Body of pancreas (tissue), 4 donors: ENCODE results near the gene CRYBG2. TPM values are rescaled to one million over a fixed set of nuclear protein-coding genes. Genes with fewer than 3 reads are reported as not detected.

Experiments
- ATAC-seq: fragments of 150-250 bp; one replicate; pipeline ENCODE4 v1.9.1; 2016
- DNase-seq, 4 donors: peaks; one replicate each; pipeline ENCODE4 v3.0.0-alpha.2; 2019
- H3K27ac ChIP-seq, 4 donors: fragments of 200-600 bp; sonication (generic); 1 replicate in 3 of 4; 2 replicates in 1 of 4; pipeline versions ENCODE4 v1.5.1 to v1.6.1; 2016 to 2019; ENCODE audit warnings: mild to moderate bottlenecking in 1 of 4, mixed read lengths in 1 of 4, moderate library complexity in 1 of 4
- H3K27me3 ChIP-seq, 2 donors: fragments of 200-600 bp; sonication (generic); one replicate each; pipeline ENCODE4 v1.6.0; 2016; ENCODE audit warnings: mild to moderate bottlenecking in 1 of 2
- H3K36me3 ChIP-seq, 2 donors: fragments of 200-600 bp; sonication (generic); replicated peaks in 1 of 2; 2 replicates each; pipeline ENCODE4 v1.5.1; 2016; ENCODE audit warnings: low read depth in 2 of 2; ENCODE audit not compliant: insufficient read depth in 1 of 2
- H3K4me1 ChIP-seq: fragments of 200-600 bp; sonication (generic); one replicate; pipeline ENCODE4 v1.6.0; 2016
- H3K4me3 ChIP-seq, 2 donors: fragments of 200-600 bp; sonication (generic); 1 replicate in 1 of 2; 2 replicates in 1 of 2; pipeline ENCODE4 v1.5.1; 2016 to 2019
- H3K9me3 ChIP-seq, 3 donors: fragments of 200-600 bp; sonication (generic); 1 replicate in 2 of 3; 2 replicates in 1 of 3; pipeline ENCODE4 v1.5.1; 2016
- POLR2A ChIP-seq, 3 donors: fragments of 450-650 bp; IDR thresholded peaks; one replicate each; pipeline ENCODE4 v1.6.1; 2016; ENCODE audit warnings: antibody characterized with exemption in 3 of 3, mild to moderate bottlenecking in 2 of 3
- WGBS, 2 donors: methylation state at CpG; one replicate each; pipeline ENCODE4 v1.1.5; 2017; 5-methylcytosine and 5-hydroxymethylcytosine counted together
- intact Hi-C: fragments of 100-400 bp; cut with DNase I; formaldehyde crosslinking; loops from one replicate; pipeline ENCODE4 v1.15.1; 2023
- total RNA-seq, 2 donors: library from RNA; depleted of rRNA; stranded (reverse); fragments of >200 nt; gene quantifications; one replicate each; pipeline ENCODE4 v1.1.0, GENCODE V29; 2016
- TF ChIP-seq, protein P1 (sequence below), 7 experiments: fragments of 450-650 bp in 4 of 7; fragments of 200-600 bp in 3 of 7; sonication (generic) in 3 of 7; IDR thresholded peaks; one replicate each; pipeline ENCODE4 v1.5.1; 2016 to 2019; ENCODE audit warnings: antibody characterized with exemption in 7 of 7

Gene CRYBG2
- total RNA-seq, 2 donors from 2014 or later, result 3.6 TPM; not detected in 1

DNA sequence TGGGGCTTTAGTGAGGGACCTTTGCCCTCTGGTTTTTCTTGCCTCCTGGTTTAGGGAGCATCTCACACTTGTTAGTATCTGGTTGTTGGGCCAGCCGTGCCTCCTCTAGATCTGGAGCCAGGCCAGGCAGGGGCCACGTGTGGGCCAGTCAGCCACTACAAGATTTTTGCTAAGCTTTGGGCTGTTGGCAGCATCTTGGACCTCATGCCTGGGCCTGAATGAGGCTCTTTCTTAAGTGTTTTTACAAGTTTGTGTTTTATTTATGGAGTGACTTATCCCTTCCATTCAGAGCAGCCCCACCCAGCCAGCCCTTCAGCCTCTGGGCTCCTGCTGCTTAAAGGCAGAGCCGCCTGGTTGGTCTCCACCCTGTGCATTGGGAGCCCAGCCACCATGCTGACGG is 75.6 kb downstream of the CRYBG2 start:
- no peak for ATAC-seq
- Histone ChIP-seq H3K9me3 (no peaks in the 10 kb centered on the region), H3K36me3 (no peaks in the 10 kb centered on the region), H3K27me3 (no peaks in the 10 kb centered on the region), H3K27ac (peak overlapping the region in 3 of 4 donors; percentile 95 to 97 (median 95)), H3K4me3 (no peak overlapping the region), H3K4me1 (peaks cover 63% of the 10 kb centered on the region)
- intact Hi-C loops, result loop anchor here (10.0 kb wide), 1 partner anchor 126 kb away; no protein-coding TSS in a partner anchor
- no peak for DNase-seq
- no peak for TF ChIP-seq POLR2A (IDR thresholded peaks at IDR 0.05)
- TF ChIP-seq, protein P1, sequence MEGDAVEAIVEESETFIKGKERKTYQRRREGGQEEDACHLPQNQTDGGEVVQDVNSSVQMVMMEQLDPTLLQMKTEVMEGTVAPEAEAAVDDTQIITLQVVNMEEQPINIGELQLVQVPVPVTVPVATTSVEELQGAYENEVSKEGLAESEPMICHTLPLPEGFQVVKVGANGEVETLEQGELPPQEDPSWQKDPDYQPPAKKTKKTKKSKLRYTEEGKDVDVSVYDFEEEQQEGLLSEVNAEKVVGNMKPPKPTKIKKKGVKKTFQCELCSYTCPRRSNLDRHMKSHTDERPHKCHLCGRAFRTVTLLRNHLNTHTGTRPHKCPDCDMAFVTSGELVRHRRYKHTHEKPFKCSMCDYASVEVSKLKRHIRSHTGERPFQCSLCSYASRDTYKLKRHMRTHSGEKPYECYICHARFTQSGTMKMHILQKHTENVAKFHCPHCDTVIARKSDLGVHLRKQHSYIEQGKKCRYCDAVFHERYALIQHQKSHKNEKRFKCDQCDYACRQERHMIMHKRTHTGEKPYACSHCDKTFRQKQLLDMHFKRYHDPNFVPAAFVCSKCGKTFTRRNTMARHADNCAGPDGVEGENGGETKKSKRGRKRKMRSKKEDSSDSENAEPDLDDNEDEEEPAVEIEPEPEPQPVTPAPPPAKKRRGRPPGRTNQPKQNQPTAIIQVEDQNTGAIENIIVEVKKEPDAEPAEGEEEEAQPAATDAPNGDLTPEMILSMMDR (IDR thresholded peaks at IDR 0.05), result no peak
- WGBS, 2 donors, result 54 to 56% methylated on average over 4 of the region's 4 CpGs

GRCh38 chr1:26277719-26278118 is 76.2 kb downstream of the CRYBG2 start:
- TF ChIP-seq, protein P1 (IDR thresholded peaks at IDR 0.05), result no peak
- ATAC-seq (no peak), DNase-seq (no peak)
- intact Hi-C loops, result loop anchor here (10.0 kb wide), 1 partner anchor 127 kb away; no protein-coding TSS in a partner anchor
- Histone ChIP-seq H3K27me3 (no peaks in the 10 kb centered on the region), H3K4me1 (peaks cover 63% of the 10 kb centered on the region), H3K9me3 (no peaks in the 10 kb centered on the region), H3K4me3 (no peak overlapping the region), H3K27ac (peak overlapping the region; percentile 84 to 97 (median 95)), H3K36me3 (no peaks in the 10 kb centered on the region)
- 35 to 50% methylated on average over 1 of the region's 1 CpG for WGBS, 2 donors

- H3K27me3 ChIP-seq, result no peaks in the 10 kb centered on the region
- no peaks in the 10 kb centered on the region for H3K36me3 ChIP-seq
- TF ChIP-seq POLR2A (IDR thresholded peaks at IDR 0.05), result peak in 2 of 3 donors; percentile 37 to 48
- TF ChIP-seq, protein P1 (IDR thresholded peaks at IDR 0.05), result no peak
- peaks cover 63% of the 10 kb centered on the region for H3K4me1 ChIP-seq
- ATAC-seq, result peak; percentile 58
- WGBS, 2 donors, result 8 to 19% methylated on average over 3 of the region's 3 CpGs
- no peaks in the 10 kb centered on the region for H3K9me3 ChIP-seq
- peak overlapping the region; percentile 84 to 97 (median 95) for H3K27ac ChIP-seq
- no peak overlapping the region for H3K4me3 ChIP-seq
- intact Hi-C loops, result loop anchor here (10.0 kb wide), 1 partner anchor 128 kb away; no protein-coding TSS in a partner anchor
- DNase-seq, result peak; percentile 48 to 80 (median 66)
These were observed 76.7 kb downstream of the CRYBG2 start for GRCh38 chr1:26277261-26277661.

DNA sequence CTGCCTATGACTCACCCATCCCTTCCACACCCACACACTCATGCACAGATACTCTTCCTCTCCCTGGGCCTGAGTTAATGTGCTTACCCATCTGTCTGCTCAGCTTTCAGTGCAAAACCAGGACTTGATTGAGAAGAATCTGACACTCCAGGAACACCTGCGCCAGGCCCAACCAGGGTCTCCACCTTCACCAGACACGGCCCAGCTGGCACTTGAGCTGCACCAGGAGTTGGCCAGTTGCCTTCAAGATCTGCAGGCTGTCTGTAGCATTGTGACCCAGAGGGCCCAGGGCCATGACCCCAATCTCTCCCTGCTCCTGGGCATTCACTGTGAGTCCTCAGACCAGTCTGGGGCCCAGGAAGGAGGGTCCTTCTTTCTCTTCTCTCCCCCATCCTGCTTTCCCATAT is 77.5 kb downstream of the CRYBG2 start:
- Histone ChIP-seq H3K9me3 (no peaks in the 10 kb centered on the region), H3K27me3 (no peaks in the 10 kb centered on the region), H3K36me3 (no peaks in the 10 kb centered on the region), H3K4me3 (no peak overlapping the region), H3K27ac (peak overlapping the region; percentile 84 to 97 (median 95)), H3K4me1 (peaks cover 55% of the 10 kb centered on the region)
- no peak for TF ChIP-seq POLR2A (IDR thresholded peaks at IDR 0.05)
- TF ChIP-seq, protein P1 (IDR thresholded peaks at IDR 0.05), result no peak
- 31 to 53% methylated on average over 2 of the region's 2 CpGs for WGBS, 2 donors
- DNase-seq (peak in 1 of 4 donors; percentile 38), ATAC-seq (no peak)
- intact Hi-C loops, result loop anchor here (10.0 kb wide), 1 partner anchor 128 kb away; no protein-coding TSS in a partner anchor
